Heart left ventricle (tissue), 16 donors: ENCODE results near the gene MYBPC2. TPM values are rescaled to one million over a fixed set of nuclear protein-coding genes. Genes with fewer than 3 reads are reported as not detected.
A peak's percentile ranks its signal among the peaks of the same experiment; 100 is the strongest.

Experiments used
- ATAC-seq, 4 donors: fragments of 200-7000 bp; cut with Tn5 transposase; one replicate each; pipeline ENCODE4 v1.9.1; 2020 to 2022; ENCODE audit warnings: moderate library complexity in 4 of 4, mild to moderate bottlenecking in 3 of 4, moderate number of reproducible peaks in 1 of 4
- DNase-seq, 5 donors: peaks; one replicate each; pipeline ENCODE4 v3.0.0-alpha.2; 2020
- H3K27ac ChIP-seq, 12 donors: fragments of 200-600 bp; sonication (generic) in 4 of 12; one replicate each; pipeline versions ENCODE4 v1.5.0 to v1.8.0; 2016 to 2022; ENCODE audit warnings: mild to moderate bottlenecking in 2 of 12
- H3K27me3 ChIP-seq, 9 donors: fragments of 200-600 bp; sonication (generic) in 2 of 9; one replicate each; pipeline versions ENCODE4 v1.5.1 to v1.8.0; 2016 to 2022; ENCODE audit warnings: mild to moderate bottlenecking in 3 of 9
- H3K36me3 ChIP-seq, 9 donors: fragments of 200-600 bp; sonication (generic) in 2 of 9; one replicate each; pipeline versions ENCODE4 v1.5.0 to v1.8.0; 2018 to 2022; ENCODE audit warnings: mild to moderate bottlenecking in 2 of 9
- H3K4me1 ChIP-seq, 12 donors: fragments of 200-600 bp; sonication (generic) in 4 of 12; one replicate each; pipeline versions ENCODE4 v1.5.0 to v1.8.0; 2016 to 2022; ENCODE audit warnings: mild to moderate bottlenecking in 3 of 12
- H3K4me3 ChIP-seq, 12 donors: fragments of 200-600 bp; sonication (generic) in 4 of 12; one replicate each; pipeline versions ENCODE4 v1.5.0 to v1.8.0; 2017 to 2022; ENCODE audit warnings: mild to moderate bottlenecking in 9 of 12, moderate library complexity in 4 of 12
- H3K9me3 ChIP-seq, 12 donors: fragments of 200-600 bp; sonication (generic) in 4 of 12; one replicate each; pipeline versions ENCODE4 v1.5.0 to v1.8.0; 2016 to 2022; ENCODE audit warnings: mild to moderate bottlenecking in 1 of 12
- CTCF ChIP-seq, 12 donors: fragments of 200-600 bp; sonication (generic) in 4 of 12; IDR thresholded peaks; one replicate each; pipeline versions ENCODE4 v1.5.0 to v1.8.0; 2018 to 2022; ENCODE audit warnings: antibody characterized with exemption in 12 of 12, mild to moderate bottlenecking in 5 of 12
- POLR2A ChIP-seq, 2 donors: fragments of 450-650 bp; IDR thresholded peaks; one replicate each; pipeline ENCODE4 v1.6.1; 2017; ENCODE audit warnings: antibody characterized with exemption in 2 of 2, mild to moderate bottlenecking in 2 of 2, moderate library complexity in 2 of 2
- WGBS, 4 donors: extraction: QIAGEN DNeasy Blood & Tissue Kit in 2 of 4; methylation state at CpG; one replicate each; pipeline versions ENCODE4 v1.1.5 to v1.1.7; 2013 to 2018; 5-methylcytosine and 5-hydroxymethylcytosine counted together
- intact Hi-C, 10 donors: fragments of 100-400 bp; cut with DNase I; formaldehyde crosslinking; loops; one replicate each; pipeline versions ENCODE4 v1.11.1 to v1.14.2; 2022
- polyA plus RNA-seq, 2 donors: library from polyadenylated mRNA; stranded (reverse); fragments of 200-250 nt; gene quantifications; one replicate each; pipeline ENCODE4 v1.2.3, GENCODE V29; 2013
- total RNA-seq, 9 donors: library from RNA; depleted of rRNA in 2 of 9; stranded (reverse); fragments of >200 nt in 2 of 9; fragmentation: NEBNext Ultra II Directional in 3 of 9; extraction: Animal tissue kit (Norgen Biotek cat#: 25700) in 3 of 9; gene quantifications; one replicate each; pipeline versions ENCODE4 v1.1.0 to v1.2.4, GENCODE V29; 2016 to 2023
- donor health status: ischemic (EF 13 %, LVEDD 7.1; RV severe dilation, severe dysfunction).
- donor health status: healthy with polysubstance abuse.
- donor health status: DM: no; HTN: yes; CAD: no.
- donor health status: DM: no; HTN: no; CAD: no.
- donor health status: ischemic (EF 25% LVEDD 6.9; RV normal size, moderate dysfunction).
- donor health status: ischemic (EF 25% LVEDD 5.7; RV mildly dilated, moderate dysfunction).
- donor health status: healthy.
- donor health status: DM: yes; HTN: yes; CAD: no.
- donor health status: ischemic (EF 35%, LVEDD 5.7; RV mildly dilated, moderate dysfunction).
- donor health status: nonischemic (EF 11% LVEDD 7.7; RV severe dilation, severe dysfunction).
- donor health status: DM: yes; HTN: yes; CAD: no.
- donor health status: PGD.
- donor health status: ischemic (EF 29% LVEDD 5.4; RV normal size, mild dysfunction).
- donor health status: nonischemic (EF 23%, LVEDD 6.1; RV moderate dilation, normal function).

MYBPC2 gene
- total and polyA plus RNA-seq, 11 donors, result 0.09 to 0.35 (median 0.28) TPM; not detected in 8

- peaks cover 0 to 17% (median 0%) of the 10 kb centered on the region in 12 donors for H3K4me1 ChIP-seq
- no peak overlapping the region for H3K4me3 ChIP-seq
- H3K9me3 ChIP-seq, result no peaks in the 10 kb centered on the region
- H3K36me3 ChIP-seq, result peaks cover 0 to 33% (median 13%) of the 10 kb centered on the region in 9 donors
- no peak for ATAC-seq
- intact Hi-C loops, result no loop called here
- peaks cover 0 to 4% (median 0%) of the 10 kb centered on the region in 9 donors for H3K27me3 ChIP-seq
- TF ChIP-seq POLR2A (IDR thresholded peaks at IDR 0.05) (no peak), CTCF (IDR thresholded peaks at IDR 0.05) (peak in 11 of 12 donors; percentile 8 to 45 (median 32))
- H3K27ac ChIP-seq, result no peak overlapping the region
- DNase-seq, result peak in 1 of 5 donors; percentile 58
- 72 to 82% (median 76%) methylated on average over 18 of the region's 18 CpGs for WGBS, 4 donors
These were observed 54.3 kb downstream of the MYBPC2 start for GRCh38 chr19:50486823-50487515.

- peak overlapping the region in 1 of 12 donors; percentile 55 for H3K27ac ChIP-seq
- no peaks in the 10 kb centered on the region for H3K9me3 ChIP-seq
- DNase-seq (peak in 2 of 5 donors; percentile 15 to 26), ATAC-seq (no peak)
- H3K4me3 ChIP-seq, result no peak overlapping the region
- WGBS, 4 donors, result 44 to 53% (median 45%) methylated on average over 13 of the region's 13 CpGs
- H3K4me1 ChIP-seq, result peaks cover 0 to 21% (median 0%) of the 10 kb centered on the region in 12 donors
- H3K36me3 ChIP-seq, result peaks cover 0 to 19% (median under 1%) of the 10 kb centered on the region in 9 donors
- intact Hi-C loops, result no loop called here
- TF ChIP-seq CTCF (IDR thresholded peaks at IDR 0.05) (no peak), POLR2A (IDR thresholded peaks at IDR 0.05) (no peak)
- H3K27me3 ChIP-seq, result peaks cover 0 to 4% (median 0%) of the 10 kb centered on the region in 9 donors
These were observed 55.9 kb downstream of the MYBPC2 start for GRCh38 chr19:50488389-50489194.

GRCh38 chr19:50489461-50490011 is 56.8 kb downstream of the MYBPC2 start:
- peaks cover 0 to 13% (median 0%) of the 10 kb centered on the region in 9 donors for H3K36me3 ChIP-seq
- no peak overlapping the region for H3K4me3 ChIP-seq
- no peak overlapping the region for H3K27ac ChIP-seq
- TF ChIP-seq POLR2A (IDR thresholded peaks at IDR 0.05) (no peak), CTCF (IDR thresholded peaks at IDR 0.05) (no peak)
- DNase-seq, result peak in 2 of 5 donors; percentile 24 to 37
- peaks cover 0 to 21% (median 0%) of the 10 kb centered on the region in 12 donors for H3K4me1 ChIP-seq
- 52 to 56% (median 54%) methylated on average over 24 of the region's 24 CpGs for WGBS, 4 donors
- intact Hi-C loops, result no loop called here
- no peak for ATAC-seq
- H3K27me3 ChIP-seq, result peaks cover 0 to 4% (median 0%) of the 10 kb centered on the region in 9 donors
- no peaks in the 10 kb centered on the region for H3K9me3 ChIP-seq

- H3K27ac ChIP-seq, result no peak overlapping the region
- WGBS, 4 donors, result 93 to 95% (median 95%) methylated on average over 18 of the region's 18 CpGs
- no peak for ATAC-seq
These were observed 57.7 kb downstream of the MYBPC2 start for GRCh38 chr19:50490411-50490811.

More at GRCh38 chr19:50490411-50490811, 57.7 kb downstream of the MYBPC2 start:
- Histone ChIP-seq H3K36me3 (peaks cover 0 to 9% (median 0%) of the 10 kb centered on the region in 9 donors), H3K9me3 (no peaks in the 10 kb centered on the region), H3K4me3 (no peak overlapping the region), H3K4me1 (peaks cover 0 to 21% (median 0%) of the 10 kb centered on the region in 12 donors), H3K27me3 (peaks cover 0 to 4% (median 0%) of the 10 kb centered on the region in 9 donors)
- TF ChIP-seq POLR2A (IDR thresholded peaks at IDR 0.05) (no peak), CTCF (IDR thresholded peaks at IDR 0.05) (no peak)
- intact Hi-C loops, result no loop called here
- DNase-seq, result peak in 3 of 5 donors; percentile 16 to 33 (median 22)
